Peyer's patch (tissue), 4 donors: ENCODE measurements around the gene LEF1. TPM values are rescaled to one million over a fixed set of nuclear protein-coding genes. Genes with fewer than 3 reads are reported as not detected.

Experiments used
- DNase-seq, 3 donors: peaks; one replicate each; pipeline ENCODE4 v3.0.0-alpha.2; 2017 to 2019
- H3K27ac ChIP-seq, 4 donors: fragments of 200-600 bp; sonication (generic); one replicate each; pipeline ENCODE4 v1.5.1; 2016 to 2019
- H3K27me3 ChIP-seq, 2 donors: fragments of 200-600 bp; sonication (generic); one replicate each; pipeline ENCODE4 v1.5.1; 2019
- H3K36me3 ChIP-seq, 3 donors: fragments of 200-600 bp; sonication (generic); one replicate each; pipeline ENCODE4 v1.5.1; 2016 to 2019
- H3K4me1 ChIP-seq, 4 donors: fragments of 200-600 bp; sonication (generic); one replicate each; pipeline ENCODE4 v1.5.1; 2016 to 2019
- H3K4me3 ChIP-seq, 4 donors: fragments of 200-600 bp; sonication (generic); 1 replicate in 3 of 4; 2 replicates in 1 of 4; pipeline ENCODE4 v1.5.1; 2016 to 2019; ENCODE audit warnings: mild to moderate bottlenecking in 1 of 4
- H3K9me3 ChIP-seq, 4 donors: fragments of 200-600 bp; sonication (generic); one replicate each; pipeline ENCODE4 v1.5.1; 2016 to 2019; ENCODE audit warnings: mild to moderate bottlenecking in 1 of 4
- POLR2A ChIP-seq, 2 donors: fragments of 450-650 bp; IDR thresholded peaks; one replicate each; pipeline ENCODE4 v1.5.1; 2017; ENCODE audit warnings: antibody characterized with exemption in 2 of 2, mild to moderate bottlenecking in 2 of 2, moderate library complexity in 2 of 2
- total RNA-seq, 4 donors: library from RNA; depleted of rRNA; stranded (reverse); fragments of >200 nt; gene quantifications; one replicate each; pipeline ENCODE4 v1.1.0, GENCODE V29; 2016
- TF ChIP-seq, protein P1 (sequence below), 6 experiments: fragments of 450-650 bp in 4 of 6; fragments of 200-600 bp in 2 of 6; sonication (generic) in 1 of 6; IDR thresholded peaks; one replicate each; pipeline ENCODE4 v1.5.1; 2017 to 2019; ENCODE audit warnings: antibody characterized with exemption in 6 of 6, mild to moderate bottlenecking in 3 of 6, moderate library complexity in 1 of 6

LEF1 gene
- total RNA-seq = 10 to 100 TPM in 1 of 4 donors, 1 to 10 TPM in 2, under 1 TPM in 1; 0.53 to 34.7 (median 4.4) TPM

DNA sequence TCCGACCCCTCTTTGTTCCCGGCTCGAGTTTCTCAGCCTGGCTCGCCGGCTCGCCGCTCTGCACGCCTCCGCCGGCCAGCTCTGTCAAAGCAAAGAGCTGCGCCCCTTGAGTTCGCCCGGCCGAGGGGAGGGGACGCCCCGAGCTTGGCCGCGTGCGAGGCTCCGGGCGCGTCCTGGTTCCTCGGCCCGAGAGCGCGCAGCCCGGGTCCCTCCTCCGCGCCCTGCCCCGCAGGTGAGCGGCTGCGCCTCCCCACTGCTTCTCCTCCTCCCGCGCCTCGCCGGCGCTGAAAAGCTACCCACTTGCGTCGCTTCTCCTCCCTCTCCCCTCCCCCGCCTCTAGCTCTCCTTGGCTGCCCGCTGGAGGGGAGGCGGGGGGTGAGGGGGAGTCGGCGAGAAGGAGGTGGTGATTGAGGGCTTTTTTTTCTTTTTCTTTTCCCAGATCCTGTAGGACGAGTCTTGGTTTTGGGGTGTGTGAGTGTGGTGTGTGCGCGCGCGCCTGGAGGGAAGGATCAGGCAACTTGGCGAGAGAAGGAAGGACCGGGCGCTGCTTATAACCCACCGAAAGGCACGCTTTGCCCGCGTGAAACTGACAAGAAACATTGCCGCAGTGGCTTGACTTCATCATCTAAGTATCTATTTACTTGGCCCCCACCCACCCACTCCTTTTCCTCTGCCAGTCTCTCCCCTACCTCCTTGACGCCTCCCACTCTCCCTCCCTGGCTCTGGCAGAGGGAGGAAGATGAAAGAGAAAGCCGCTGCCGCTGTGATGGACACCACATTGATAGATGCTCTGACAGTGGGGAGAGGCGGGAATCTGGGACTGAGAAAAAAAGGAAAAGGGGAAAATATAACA lies at the start of gene LEF1:
TSS of gene LEF1 (minus strand) at position 262 of the 853 bp plus-strand sequence. CDS start 1,165 bp downstream, outside the sequence.
- peaks cover 0 to 49% of the 10 kb centered on the region in 2 donors for H3K27me3 ChIP-seq
- H3K9me3 ChIP-seq = no peaks in the 10 kb centered on the region
- no peaks in the 10 kb centered on the region for H3K36me3 ChIP-seq
- H3K4me3 ChIP-seq = peak within 1 kb of the TSS; percentile 33 to 66 (median 56)
- DNase-seq = peak in 2 of 3 donors; percentile 52 to 63
- H3K4me1 ChIP-seq = peaks cover 0 to 60% (median 9%) of the 10 kb centered on the region in 4 donors
- TF ChIP-seq POLR2A (IDR thresholded peaks at IDR 0.05) = no peak
- TF ChIP-seq, protein P1, sequence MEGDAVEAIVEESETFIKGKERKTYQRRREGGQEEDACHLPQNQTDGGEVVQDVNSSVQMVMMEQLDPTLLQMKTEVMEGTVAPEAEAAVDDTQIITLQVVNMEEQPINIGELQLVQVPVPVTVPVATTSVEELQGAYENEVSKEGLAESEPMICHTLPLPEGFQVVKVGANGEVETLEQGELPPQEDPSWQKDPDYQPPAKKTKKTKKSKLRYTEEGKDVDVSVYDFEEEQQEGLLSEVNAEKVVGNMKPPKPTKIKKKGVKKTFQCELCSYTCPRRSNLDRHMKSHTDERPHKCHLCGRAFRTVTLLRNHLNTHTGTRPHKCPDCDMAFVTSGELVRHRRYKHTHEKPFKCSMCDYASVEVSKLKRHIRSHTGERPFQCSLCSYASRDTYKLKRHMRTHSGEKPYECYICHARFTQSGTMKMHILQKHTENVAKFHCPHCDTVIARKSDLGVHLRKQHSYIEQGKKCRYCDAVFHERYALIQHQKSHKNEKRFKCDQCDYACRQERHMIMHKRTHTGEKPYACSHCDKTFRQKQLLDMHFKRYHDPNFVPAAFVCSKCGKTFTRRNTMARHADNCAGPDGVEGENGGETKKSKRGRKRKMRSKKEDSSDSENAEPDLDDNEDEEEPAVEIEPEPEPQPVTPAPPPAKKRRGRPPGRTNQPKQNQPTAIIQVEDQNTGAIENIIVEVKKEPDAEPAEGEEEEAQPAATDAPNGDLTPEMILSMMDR (IDR thresholded peaks at IDR 0.05) = no peak
- peak within 1 kb of the TSS in 3 of 4 donors; percentile 24 to 67 (median 27) for H3K27ac ChIP-seq

DNA sequence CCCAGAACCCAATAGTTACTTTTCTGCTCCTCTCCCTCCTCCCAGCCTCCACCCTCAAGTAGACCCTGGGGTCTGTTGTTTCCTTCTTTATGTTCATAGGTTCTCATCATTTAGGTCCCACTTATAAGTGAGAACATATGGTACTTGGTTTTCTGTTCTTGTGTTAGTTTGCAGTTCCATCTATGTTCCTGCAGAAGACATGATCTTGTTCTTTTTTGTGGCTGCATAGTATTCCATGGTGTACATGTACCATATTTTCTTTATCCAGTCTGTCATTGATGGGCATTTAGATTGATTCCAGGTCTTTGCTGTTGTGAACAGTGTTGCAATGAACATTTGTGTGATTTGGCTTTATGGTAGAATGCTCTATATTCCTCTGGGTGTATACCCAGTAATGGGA lies 47.8 kb upstream of the LEF1 start:
- Histone ChIP-seq H3K4me3 (no peak overlapping the region), H3K4me1 (no peaks in the 10 kb centered on the region), H3K36me3 (no peaks in the 10 kb centered on the region), H3K9me3 (no peaks in the 10 kb centered on the region), H3K27ac (no peak overlapping the region), H3K27me3 (no peaks in the 10 kb centered on the region)
- TF ChIP-seq POLR2A (IDR thresholded peaks at IDR 0.05) = no peak
- TF ChIP-seq, protein P1 (IDR thresholded peaks at IDR 0.05) = no peak
- DNase-seq = no peak

DNA sequence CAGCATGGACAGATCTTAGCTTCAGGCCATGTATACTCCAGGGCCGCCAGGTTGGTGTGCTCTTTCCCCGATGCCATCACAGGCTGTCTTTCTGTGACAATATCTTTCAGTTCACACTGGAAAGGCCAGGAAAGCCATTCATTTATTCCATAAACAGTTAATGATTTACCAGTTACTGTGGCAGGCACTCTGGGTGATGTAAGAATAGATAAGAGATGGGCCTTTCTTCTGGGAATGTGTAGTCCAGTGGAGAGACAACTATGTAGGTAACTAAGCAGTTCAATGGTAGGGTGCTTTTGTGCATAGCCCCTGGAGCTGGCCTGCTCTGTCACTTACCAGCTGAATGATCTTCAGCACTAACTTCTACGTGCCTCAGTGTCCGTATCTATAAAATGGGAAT lies 46.3 kb upstream of the LEF1 start:
- Histone ChIP-seq H3K36me3 (no peaks in the 10 kb centered on the region), H3K9me3 (no peaks in the 10 kb centered on the region), H3K4me1 (no peaks in the 10 kb centered on the region), H3K27ac (no peak overlapping the region), H3K27me3 (no peaks in the 10 kb centered on the region), H3K4me3 (no peak overlapping the region)
- no peak for TF ChIP-seq POLR2A (IDR thresholded peaks at IDR 0.05)
- TF ChIP-seq, protein P1 (IDR thresholded peaks at IDR 0.05) = no peak
- DNase-seq = no peak

DNA sequence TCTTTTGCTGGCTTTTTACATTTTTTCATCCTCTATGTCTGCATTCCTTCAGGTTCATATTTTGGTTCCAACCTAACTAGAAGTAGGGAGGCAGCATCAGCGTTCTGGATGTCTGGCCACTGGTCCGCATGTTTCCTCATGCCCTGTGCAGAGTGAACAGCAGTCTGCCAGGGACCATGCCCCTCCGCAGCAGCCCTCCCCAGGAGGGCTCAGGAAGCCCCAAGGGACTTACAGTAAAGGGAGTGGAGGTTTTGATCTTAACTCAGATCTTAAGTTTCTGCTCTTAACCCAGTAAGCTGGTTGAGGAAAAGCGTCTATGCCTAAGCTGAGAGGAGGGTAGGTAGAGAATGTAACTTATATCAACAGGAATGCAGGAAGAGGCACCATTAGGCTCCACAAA lies 45.0 kb upstream of the LEF1 start:
- Histone ChIP-seq H3K36me3 (no peaks in the 10 kb centered on the region), H3K27ac (no peak overlapping the region), H3K9me3 (no peaks in the 10 kb centered on the region), H3K4me1 (no peaks in the 10 kb centered on the region), H3K27me3 (no peaks in the 10 kb centered on the region), H3K4me3 (no peak overlapping the region)
- DNase-seq = no peak
- TF ChIP-seq, protein P1 (IDR thresholded peaks at IDR 0.05) = no peak
- TF ChIP-seq POLR2A (IDR thresholded peaks at IDR 0.05) = no peak

DNA sequence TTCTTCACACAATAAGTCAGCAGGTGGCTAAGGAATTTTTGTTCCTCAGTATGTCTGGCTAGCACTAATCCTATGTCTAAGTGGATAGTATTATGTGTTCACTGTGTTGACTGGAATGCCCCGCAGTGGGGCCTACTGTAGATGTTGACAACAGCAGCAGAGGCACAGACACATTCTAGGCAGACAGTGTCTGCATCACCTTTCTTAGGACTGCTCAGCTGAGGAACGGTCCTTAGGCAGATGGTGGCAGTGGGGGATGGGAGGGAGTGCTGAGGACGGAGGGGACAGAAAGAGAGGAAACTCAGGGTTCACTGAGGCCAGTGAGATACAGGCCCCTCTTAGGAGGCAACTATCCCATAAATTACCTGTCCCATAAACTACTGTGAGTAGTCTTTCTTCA lies 44.6 kb upstream of the LEF1 start:
- Histone ChIP-seq H3K4me3 (no peak overlapping the region), H3K4me1 (no peaks in the 10 kb centered on the region), H3K27ac (no peak overlapping the region), H3K9me3 (no peaks in the 10 kb centered on the region), H3K27me3 (no peaks in the 10 kb centered on the region), H3K36me3 (no peaks in the 10 kb centered on the region)
- TF ChIP-seq, protein P1 (IDR thresholded peaks at IDR 0.05) = no peak
- no peak for TF ChIP-seq POLR2A (IDR thresholded peaks at IDR 0.05)
- no peak for DNase-seq
